ENCODE measurements around the gene NEBL.

- TF ChIP-seq CTCF (conservative IDR thresholded peaks at IDR 0.05; ENCODE audit: low read depth, low read length) (no peak), USF2 (IDR thresholded peaks at IDR 0.05; ENCODE audit: low read depth, low read length) (no peak), RAD21 (IDR thresholded peaks at IDR 0.05; ENCODE audit: low read length) (no peak), POLR2A (IDR thresholded peaks at IDR 0.05; ENCODE audit: low read depth, low read length) (no peak), RFX5 (IDR thresholded peaks at IDR 0.05; ENCODE audit: low read depth, low read length) (no peak), ELK1 (IDR thresholded peaks at IDR 0.05; ENCODE audit: borderline replicate concordance, low read depth, low read length) (no peak), CHD1 (IDR thresholded peaks at IDR 0.05; ENCODE audit: low read depth, low read length) (no peak), MXI1 (IDR thresholded peaks at IDR 0.05; ENCODE audit: borderline replicate concordance, low read depth, low read length) (no peak), NFE2L2 (IDR thresholded peaks at IDR 0.05; ENCODE audit: low read depth, low read length) (no peak)
These were observed 80.0 kb downstream of the NEBL start for GRCh38 chr10:20817116-20817515.

Measured in IMR-90 (cell line).